HG03039 (cell line): ENCODE data around the gene FTO.

Experiments
- ATAC-seq: cut with Tn5 transposase; IDR thresholded peaks from one replicate; pipeline ENCODE4 v1.9.1; 2021; ENCODE audit warnings: mild to moderate bottlenecking, moderate library complexity; ENCODE audit not compliant: unreplicated experiment

Gene FTO

GRCh38 chr16:54068212-54068611 is 364.3 kb downstream of the FTO start:
- ATAC-seq = no peak

- no peak for ATAC-seq
Measured at GRCh38 chr16:54069601-54070239, 365.8 kb downstream of the FTO start.

GRCh38 chr16:54070789-54071343 is 366.9 kb downstream of the FTO start:
- no peak for ATAC-seq

- no peak for ATAC-seq
Measured at GRCh38 chr16:54071514-54071913, 367.6 kb downstream of the FTO start.

- no peak for ATAC-seq
Measured at GRCh38 chr16:54072237-54072636, 368.3 kb downstream of the FTO start.

- ATAC-seq = no peak
Measured at GRCh38 chr16:54073356-54073755, 369.4 kb downstream of the FTO start.

GRCh38 chr16:54075446-54075845 is 371.5 kb downstream of the FTO start:
- no peak for ATAC-seq

- no peak for ATAC-seq
Measured at GRCh38 chr16:54076006-54076504, 372.1 kb downstream of the FTO start.

- ATAC-seq = no peak
Measured at GRCh38 chr16:54077050-54077821, 373.3 kb downstream of the FTO start.

- ATAC-seq = no peak
Measured at GRCh38 chr16:54080524-54081008, 376.6 kb downstream of the FTO start.

- no peak for ATAC-seq
Measured at GRCh38 chr16:54086791-54087190, 382.8 kb downstream of the FTO start.

GRCh38 chr16:54090602-54091001 is 386.6 kb downstream of the FTO start:
- ATAC-seq = no peak

GRCh38 chr16:54093281-54093680 is 389.3 kb downstream of the FTO start:
- no peak for ATAC-seq

- no peak for ATAC-seq
Measured at GRCh38 chr16:54094641-54095040, 390.7 kb downstream of the FTO start.

- ATAC-seq = no peak
Measured at GRCh38 chr16:54096607-54097006, 392.7 kb downstream of the FTO start.

- ATAC-seq = no peak
Measured at GRCh38 chr16:54097774-54098173, 393.8 kb downstream of the FTO start.

GRCh38 chr16:54098247-54098646 is 394.3 kb downstream of the FTO start:
- ATAC-seq = no peak

GRCh38 chr16:54099627-54100026 is 395.7 kb downstream of the FTO start:
- ATAC-seq = no peak

GRCh38 chr16:54102888-54103866 is 399.2 kb downstream of the FTO start:
- ATAC-seq = no peak

GRCh38 chr16:54106057-54106456 is 402.1 kb downstream of the FTO start:
- no peak for ATAC-seq
